ENCODE results near the gene RAC2.
"Not testable (repeated sequence)": the region's sequence is repeated elsewhere in the genome, so short reads cannot be mapped to it uniquely, and the experiment has no call there.

The RAC2 gene

DNA sequence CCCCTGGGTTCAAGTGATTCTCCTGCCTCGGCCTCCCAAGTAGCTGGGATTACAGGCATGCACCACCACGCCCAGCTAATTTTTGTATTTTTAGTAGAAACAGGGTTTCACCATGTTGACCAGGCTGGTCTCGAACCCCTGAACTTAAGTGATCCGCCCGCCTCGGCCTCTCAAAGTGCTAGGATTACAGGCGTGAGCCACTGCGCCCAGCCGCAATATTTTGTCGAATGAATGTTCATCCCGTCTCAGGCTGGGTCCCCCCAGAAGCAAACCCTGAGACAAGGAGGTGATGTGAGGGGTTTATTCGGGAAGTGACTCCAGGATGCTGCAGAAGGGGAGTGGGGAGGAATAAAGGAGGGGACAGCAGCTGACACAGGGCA is 10.7 kb downstream of the RAC2 start:
- not testable (repeated sequence) for DNase-seq

DNA sequence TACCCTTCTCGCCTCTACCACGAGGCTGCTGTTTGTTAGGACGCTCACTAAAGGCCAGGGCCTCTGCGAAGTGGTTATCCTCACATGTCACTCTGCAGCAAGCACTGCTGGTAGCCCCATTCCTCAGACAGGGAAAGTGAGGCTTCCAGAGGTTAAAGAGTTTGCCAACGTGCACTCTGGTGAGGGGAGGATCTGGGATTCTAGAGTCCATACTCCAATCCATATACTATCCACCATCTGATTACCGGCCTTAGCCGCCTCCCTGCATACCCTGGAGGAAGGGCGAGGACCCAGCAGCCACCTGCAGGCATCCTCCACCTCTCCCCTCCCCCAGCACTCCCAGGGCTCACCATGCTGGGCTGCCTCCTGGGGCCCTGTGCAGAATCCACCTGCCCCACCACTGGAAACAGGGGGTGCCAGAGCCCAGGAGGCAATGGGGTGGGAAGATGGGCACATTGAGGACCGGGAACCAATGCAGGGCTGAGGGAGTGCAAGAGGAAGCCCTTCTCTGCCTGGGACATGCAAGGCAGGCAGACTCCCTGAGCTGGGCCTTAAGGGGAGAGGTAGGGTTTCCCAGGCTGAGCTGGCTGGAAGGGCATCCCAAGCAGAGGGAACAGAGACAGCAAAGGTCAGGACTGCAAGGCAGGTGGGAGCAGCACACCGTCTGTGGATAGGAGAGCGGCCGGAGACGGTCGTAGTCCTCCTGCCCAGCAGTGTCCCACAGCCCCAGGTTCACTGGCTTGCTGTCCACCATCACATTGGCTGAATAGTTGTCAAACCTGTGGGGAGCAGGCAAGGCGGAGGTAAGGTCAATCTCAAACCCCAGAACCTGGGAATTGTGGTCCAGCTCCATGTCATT is 11.7 kb downstream of the RAC2 start:
- no peak for DNase-seq

- DNase-seq, result no peak
Observed at GRCh38 chr22:37231406-37232139, 12.5 kb downstream of the RAC2 start.

DNA sequence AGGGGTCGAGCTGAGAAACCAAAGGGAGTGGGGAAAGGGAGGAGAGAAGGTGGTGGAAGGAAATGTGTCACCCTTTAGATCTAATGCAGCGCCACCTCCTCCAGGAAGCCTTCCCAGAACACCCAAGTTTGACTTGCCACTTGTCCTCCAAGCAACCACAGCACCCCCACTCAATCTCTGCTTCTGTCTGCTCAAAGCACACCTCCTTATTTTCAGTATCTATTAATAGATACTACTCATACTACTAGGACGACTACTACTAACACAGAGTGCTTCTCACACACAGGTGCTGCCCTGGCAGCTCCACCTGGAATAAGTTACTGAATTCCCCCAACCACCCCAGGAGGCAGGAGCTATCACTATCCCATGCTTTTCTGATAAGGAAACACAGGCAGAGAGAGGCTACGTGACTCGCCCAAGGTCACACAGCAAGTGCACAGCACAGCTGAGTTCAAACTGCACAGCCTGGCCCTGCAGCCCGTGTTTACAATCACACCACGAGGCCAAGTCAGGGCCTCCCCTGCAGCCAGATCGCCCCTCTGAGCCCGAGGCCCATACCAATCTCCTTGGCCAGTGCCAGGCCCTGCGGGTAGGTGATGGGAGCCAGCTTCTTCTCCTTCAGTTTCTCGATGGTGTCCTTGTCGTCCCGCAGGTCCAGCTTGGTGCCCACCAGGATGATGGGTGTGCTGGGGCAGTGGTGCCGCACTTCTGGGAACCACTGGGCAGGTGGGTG is 13.2 kb downstream of the RAC2 start:
- no peak for DNase-seq

DNA sequence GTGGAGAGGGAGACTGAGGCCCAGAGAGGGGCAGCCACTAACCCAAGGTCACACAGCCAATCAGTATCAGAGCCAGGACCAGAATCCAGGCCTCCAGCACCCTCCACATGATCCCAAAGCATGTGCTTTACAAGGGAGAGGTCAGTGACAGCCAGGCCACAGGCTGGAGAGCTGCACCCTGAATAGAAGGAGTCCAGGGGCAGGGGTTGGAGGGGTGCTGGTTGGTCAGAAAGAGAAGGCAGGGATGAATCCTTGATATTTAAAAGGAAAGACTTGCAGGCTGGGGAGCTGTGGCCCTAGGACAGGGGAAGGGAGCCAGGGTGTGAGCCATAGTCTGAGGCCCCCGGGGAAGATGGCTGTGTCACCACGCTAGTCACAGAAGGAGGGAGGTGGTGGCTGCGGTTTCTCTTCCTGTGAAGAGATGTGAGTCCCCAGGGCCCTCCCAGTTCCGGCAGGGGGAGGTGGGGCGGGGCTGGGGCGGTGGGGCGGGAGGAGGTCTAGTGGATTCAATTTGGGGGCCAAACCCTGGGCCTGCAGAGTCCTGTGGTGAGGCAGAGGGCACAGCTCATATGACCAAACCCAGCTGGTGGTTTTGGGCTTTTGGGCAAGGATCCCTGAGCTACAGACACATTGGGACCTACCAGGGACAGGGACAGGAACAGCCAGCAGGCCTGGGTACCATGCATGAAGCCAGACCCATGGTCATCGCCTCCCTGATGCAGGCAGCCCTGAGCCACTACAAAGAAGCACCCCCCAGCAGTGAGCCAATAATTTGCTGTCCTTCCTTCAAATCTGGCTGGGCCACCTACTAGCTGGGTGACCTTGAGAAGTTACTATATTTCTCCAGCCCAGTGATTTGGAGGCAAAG is 14.0 kb downstream of the RAC2 start:
- no peak for DNase-seq

GRCh38 chr22:37229012-37229804 is 14.9 kb downstream of the RAC2 start:
- DNase-seq, result no peak

DNA sequence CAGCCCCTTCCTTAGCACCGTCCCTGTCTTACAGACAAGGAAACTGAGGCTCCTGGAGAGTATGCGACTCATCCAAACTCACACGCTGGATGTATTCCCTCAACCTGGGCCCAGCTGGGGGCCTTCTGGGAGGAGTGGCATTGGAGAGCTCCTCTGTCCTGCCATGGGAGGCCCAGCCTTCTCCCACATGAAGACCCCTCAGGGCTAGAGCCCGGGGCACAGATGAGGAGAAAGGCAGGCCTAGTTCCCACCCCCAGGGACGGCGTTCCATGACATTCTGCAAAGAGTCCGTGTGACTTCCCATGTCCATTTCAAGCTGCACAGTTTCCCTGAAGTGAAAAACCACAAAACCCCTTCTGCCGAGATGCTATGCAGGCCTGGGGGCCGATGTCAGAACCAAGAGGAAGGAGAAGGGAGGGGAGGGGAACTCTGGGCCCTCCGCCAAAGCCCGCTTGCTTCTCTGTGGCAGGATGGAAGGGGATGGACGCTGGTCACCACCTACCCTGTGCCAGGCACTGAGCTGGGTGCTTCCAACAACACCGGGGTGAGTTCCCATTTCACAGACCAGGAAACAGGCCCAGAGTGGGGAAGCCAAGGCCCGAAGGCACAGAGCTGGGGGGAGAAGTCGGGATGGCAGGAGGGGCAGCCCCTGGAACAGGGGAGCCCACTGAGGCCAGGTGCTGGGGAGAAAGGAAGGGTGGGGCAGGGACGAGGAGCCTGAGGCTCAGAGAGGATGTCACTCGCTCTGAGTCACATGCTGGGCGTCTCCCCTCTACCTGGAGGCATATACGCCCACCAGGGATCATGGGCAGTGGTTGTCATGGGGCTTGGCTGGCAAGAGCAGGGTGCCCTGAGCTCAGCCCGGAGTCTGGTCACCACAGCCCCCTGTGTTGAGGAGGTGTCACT is 15.7 kb downstream of the RAC2 start:
- DNase-seq, result no peak

DNA sequence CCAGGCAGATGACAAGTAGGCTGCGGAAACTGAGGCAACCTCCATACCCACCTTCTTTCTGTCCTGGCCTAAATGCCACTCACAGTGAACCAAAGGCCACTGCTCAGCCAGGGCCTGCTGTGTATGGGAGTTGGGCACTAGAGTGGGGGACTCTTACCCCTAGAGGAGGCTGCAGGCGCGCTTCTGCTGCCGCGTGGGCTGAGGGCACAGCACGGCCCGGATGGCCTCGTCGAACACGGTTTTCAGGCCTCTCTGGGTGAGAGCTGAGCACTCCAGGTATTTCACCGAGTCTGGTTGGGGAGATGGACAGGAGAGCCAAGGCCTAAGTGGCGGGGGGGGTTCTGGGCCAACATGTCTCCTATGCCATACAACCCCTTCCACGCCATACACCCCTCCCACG is 17.6 kb downstream of the RAC2 start:
- DNase-seq, result no peak

DNA sequence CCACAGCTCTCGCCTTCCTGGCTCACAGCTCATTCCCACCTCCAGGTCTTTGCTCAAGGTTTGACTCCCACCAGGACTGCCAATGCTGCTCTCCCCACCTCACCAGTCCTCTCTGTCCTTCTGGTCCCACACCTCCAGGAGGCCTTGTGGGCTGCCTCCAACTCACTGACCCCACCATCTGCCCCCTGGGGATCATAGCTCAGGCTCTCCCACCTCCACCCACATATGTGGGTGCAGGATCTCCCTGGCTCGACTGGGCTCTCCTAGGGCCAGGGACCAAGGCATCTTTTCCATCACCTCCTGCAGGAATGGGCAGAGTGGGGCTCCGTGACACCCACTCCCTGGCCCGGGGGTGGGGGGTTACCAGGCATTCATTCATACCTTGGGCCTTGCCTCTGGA is 18.0 kb downstream of the RAC2 start:
- DNase-seq, result no peak

DNA sequence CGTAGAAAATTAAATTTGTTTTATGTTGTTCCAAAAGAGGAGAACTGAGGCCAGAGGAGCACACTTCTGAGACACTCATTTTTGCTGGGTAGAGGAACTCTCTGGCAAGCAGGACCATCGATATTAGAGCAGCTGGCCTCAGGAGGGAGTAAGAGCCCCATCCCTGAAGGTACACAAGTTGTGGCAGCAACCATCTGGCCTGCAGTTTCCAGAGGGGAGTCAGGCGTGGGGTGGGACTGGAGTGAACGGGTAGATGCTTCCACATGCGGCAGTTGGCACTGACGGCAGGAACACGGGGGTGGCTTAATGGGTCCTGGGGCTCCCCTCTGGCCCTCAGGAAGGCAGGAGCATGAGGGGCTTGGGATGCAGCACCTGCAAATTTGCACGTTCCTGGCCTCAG is 18.6 kb downstream of the RAC2 start:
- no peak for DNase-seq

- no peak for DNase-seq
Observed at GRCh38 chr22:37224757-37225420, 19.2 kb downstream of the RAC2 start.

- no peak for DNase-seq
Observed at GRCh38 chr22:37223965-37224551, 20.0 kb downstream of the RAC2 start.

DNA sequence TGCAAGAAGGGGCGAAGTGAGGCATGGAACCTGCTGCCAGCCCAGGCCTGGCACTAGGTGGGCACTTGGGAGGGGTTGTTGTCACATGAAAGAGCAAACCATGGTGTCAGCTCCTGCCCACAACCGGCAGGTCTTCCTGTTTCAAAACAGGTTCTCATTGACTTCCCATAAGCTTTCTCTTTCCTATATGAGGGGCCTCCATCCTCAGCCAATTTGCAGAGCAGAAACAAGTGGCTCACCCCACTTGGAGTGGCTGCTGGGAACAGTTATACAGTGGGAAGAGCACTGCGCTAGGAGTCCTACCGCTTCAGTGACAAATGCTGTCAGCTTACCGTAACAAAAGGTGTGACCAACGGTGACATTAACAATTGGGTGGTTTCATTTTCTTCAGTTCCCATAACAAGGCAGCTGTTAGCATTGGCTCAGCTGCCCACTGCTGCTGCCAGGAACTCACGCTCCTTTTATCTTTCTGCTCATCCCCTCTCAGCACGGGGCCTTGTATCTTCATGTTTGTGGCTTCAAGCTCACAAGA is 21.6 kb downstream of the RAC2 start:
- DNase-seq, result no peak

- no peak for DNase-seq
Observed at GRCh38 chr22:37221424-37222333, 22.4 kb downstream of the RAC2 start.

DNA sequence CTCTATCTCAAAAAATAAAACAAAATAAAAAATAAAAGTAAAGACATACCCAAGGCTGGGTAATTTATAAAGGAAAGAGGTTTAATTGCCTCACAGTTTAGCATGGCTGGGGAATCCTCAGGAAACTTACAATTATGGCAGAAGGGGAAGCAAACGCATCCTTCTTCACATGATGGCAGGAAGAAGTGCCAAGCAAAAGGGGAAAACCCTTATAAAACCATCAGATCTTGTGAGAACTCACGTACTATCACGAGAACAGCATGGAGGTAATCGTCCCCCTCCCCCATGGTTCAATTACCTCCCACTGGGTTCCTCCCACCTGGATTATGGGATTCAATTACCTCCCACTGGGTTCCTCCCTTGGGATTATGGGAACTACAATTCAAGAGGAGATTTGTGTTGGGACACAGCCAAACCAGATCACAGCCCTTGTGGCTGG is 23.5 kb downstream of the RAC2 start:
- no peak for DNase-seq

DNA sequence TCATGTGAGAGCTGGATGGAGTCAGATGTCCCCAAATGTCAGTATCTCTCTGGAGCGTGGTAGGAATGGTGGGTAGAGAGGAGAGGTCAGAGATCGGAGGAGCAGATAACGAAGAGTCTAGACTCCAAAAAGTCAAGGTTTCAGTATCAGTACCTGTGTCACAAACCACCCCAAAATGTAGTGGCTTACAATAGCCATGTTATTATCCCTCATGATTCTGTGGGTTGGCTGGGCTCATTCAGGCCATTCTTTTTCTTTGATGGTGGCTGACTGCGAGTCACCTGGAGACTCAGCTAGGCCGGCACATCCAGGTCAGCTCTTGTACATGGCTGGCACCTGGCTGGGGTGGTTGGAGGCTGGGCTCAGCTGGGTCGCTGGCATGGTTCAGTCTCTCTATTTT is 24.5 kb downstream of the RAC2 start:
- no peak for DNase-seq

GRCh38 chr22:37218771-37219411 is 25.2 kb downstream of the RAC2 start:
- no peak for DNase-seq

DNA sequence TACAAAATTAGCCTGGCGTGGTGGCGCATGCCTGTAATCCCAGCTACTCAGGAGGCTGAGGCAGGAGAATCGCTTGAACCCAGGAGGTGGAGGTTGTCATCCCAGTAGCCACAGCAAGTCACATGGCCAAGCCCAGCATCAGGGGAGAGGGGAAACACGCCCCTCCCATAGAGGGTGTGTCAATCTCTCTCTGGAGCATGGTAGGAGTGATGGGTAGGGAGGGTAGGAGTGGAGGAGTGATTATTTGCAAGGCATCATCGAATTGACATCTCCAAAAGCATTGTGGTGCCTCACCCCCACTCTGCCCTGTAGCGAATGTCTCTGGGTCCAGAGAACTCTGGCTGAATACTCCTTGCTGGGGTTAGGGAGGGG is 25.7 kb downstream of the RAC2 start:
- no peak for DNase-seq
